Measurements from ENCODE around the gene OR2C3. TPM values are rescaled to one million over a fixed set of nuclear protein-coding genes. Genes with fewer than 3 reads are reported as not detected.
A peak's percentile ranks its signal among the peaks of the same experiment; 100 is the strongest.

The OR2C3 gene
- total RNA-seq (not detected), polyA plus RNA-seq (ENCODE audit: insufficient read length in 6 of 6) (under 1 TPM; 0.03 to 0.09 (median 0.04) TPM)
- long read RNA-seq, donor 1, result 0 reads
- long read RNA-seq, donor 2, result 0 reads
- long read RNA-seq, donor 3, result 0 reads
- long read RNA-seq, donor 4, result 0 reads
- long read RNA-seq, donor 5, result 0 reads
- long read RNA-seq, donor 6, result 0 reads
- long read RNA-seq, donor 7, result 0 reads
- long read RNA-seq, donor 8, result 0 reads
- long read RNA-seq, donor 9, result 0 reads
- long read RNA-seq, donor 10, result 0 reads
- long read RNA-seq, donor 11, result 0 reads
- long read RNA-seq, donor 12, result 0 reads

DNA sequence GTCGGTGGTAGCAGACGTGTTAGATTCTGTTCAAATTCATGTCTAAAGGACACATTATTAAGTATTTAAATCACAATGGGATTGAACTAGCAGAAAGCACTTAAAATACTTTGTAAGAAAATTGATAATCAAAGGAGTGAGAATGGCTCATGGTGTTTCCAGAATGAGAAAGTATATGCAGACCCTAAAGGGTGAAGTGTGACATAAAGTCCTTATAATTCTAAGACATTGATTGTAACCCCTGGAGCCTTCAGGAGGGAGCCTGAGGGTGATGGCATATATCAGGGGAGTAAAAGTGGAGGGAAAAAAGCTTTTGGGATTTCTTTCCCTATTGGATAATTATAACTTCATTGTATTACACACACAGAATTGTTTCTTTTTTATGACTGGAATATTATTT lies at the start of gene OR2C3:
TSS of gene OR2C3 (minus strand) at position 101 of the 400 bp plus-strand sequence. CDS start 3,929 bp downstream, outside the sequence.
- no peaks in the 10 kb centered on the region for H3K9me3 ChIP-seq
- H3K4me1 ChIP-seq, result no peaks in the 10 kb centered on the region
- ATAC-seq (no peak), DNase-seq (no peak)
- H3K4me3 ChIP-seq, result no peak within 1 kb of the TSS
- H3K27me3 ChIP-seq, result peaks cover 0 to 7% of the 10 kb centered on the region in 2 donors
- H3K36me3 ChIP-seq, result no peaks in the 10 kb centered on the region
- H3K27ac ChIP-seq, result no peak within 1 kb of the TSS
- intact Hi-C loops (cut with DNase I), result no loop called here
- TF ChIP-seq, protein P1, sequence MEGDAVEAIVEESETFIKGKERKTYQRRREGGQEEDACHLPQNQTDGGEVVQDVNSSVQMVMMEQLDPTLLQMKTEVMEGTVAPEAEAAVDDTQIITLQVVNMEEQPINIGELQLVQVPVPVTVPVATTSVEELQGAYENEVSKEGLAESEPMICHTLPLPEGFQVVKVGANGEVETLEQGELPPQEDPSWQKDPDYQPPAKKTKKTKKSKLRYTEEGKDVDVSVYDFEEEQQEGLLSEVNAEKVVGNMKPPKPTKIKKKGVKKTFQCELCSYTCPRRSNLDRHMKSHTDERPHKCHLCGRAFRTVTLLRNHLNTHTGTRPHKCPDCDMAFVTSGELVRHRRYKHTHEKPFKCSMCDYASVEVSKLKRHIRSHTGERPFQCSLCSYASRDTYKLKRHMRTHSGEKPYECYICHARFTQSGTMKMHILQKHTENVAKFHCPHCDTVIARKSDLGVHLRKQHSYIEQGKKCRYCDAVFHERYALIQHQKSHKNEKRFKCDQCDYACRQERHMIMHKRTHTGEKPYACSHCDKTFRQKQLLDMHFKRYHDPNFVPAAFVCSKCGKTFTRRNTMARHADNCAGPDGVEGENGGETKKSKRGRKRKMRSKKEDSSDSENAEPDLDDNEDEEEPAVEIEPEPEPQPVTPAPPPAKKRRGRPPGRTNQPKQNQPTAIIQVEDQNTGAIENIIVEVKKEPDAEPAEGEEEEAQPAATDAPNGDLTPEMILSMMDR (IDR thresholded peaks at IDR 0.05), result no peak

- TF ChIP-seq, protein P1 (IDR thresholded peaks at IDR 0.05), result no peak
- Histone ChIP-seq H3K9me3 (no peaks in the 10 kb centered on the region), H3K27me3 (no peaks in the 10 kb centered on the region), H3K4me3 (no peak overlapping the region), H3K4me1 (no peaks in the 10 kb centered on the region), H3K27ac (no peak overlapping the region), H3K36me3 (no peaks in the 10 kb centered on the region)
- intact Hi-C loops (cut with DNase I), result no loop called here
- DNase-seq, result no peak
- ATAC-seq, result no peak
Observed at GRCh38 chr1:247578946-247579460, 42.8 kb upstream of the OR2C3 start.

- ATAC-seq (no peak), DNase-seq (no peak)
- Histone ChIP-seq H3K27ac (no peak overlapping the region), H3K4me3 (no peak overlapping the region), H3K9me3 (no peaks in the 10 kb centered on the region), H3K4me1 (no peaks in the 10 kb centered on the region), H3K27me3 (no peaks in the 10 kb centered on the region), H3K36me3 (no peaks in the 10 kb centered on the region)
- TF ChIP-seq, protein P1 (IDR thresholded peaks at IDR 0.05), result peak in 1 of 2 donors; percentile 12
- intact Hi-C loops (cut with DNase I), result no loop called here
Observed at GRCh38 chr1:247576514-247576913, 40.3 kb upstream of the OR2C3 start.

DNA sequence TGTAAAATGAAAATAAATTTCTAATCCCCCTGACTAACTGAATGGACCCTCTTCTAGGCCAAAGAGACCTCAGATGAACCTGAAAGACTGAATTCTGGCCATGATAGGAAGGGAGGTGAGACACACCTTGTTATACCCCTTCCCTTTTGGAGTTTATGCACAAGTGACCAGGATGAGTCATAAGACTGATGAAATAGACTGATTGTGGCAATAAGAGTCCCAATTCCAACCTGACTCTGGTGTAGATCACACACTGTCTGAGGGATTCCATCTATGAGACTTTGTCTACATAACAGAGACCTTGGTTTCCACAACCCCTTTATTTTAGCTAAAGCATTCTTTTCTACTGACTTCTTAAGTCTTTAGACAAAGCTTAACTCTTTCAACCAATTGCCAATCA lies 38.4 kb upstream of the OR2C3 start:
- DNase-seq, result no peak
- no peaks in the 10 kb centered on the region for H3K27me3 ChIP-seq
- H3K27ac ChIP-seq, result no peak overlapping the region
- peaks cover 0 to 3% of the 10 kb centered on the region in 2 donors for H3K9me3 ChIP-seq
- no peaks in the 10 kb centered on the region for H3K4me1 ChIP-seq
- no peak overlapping the region for H3K4me3 ChIP-seq
- intact Hi-C loops (cut with DNase I), result no loop called here
- TF ChIP-seq, protein P1 (IDR thresholded peaks at IDR 0.05), result no peak
- no peaks in the 10 kb centered on the region for H3K36me3 ChIP-seq
- ATAC-seq, result no peak

DNA sequence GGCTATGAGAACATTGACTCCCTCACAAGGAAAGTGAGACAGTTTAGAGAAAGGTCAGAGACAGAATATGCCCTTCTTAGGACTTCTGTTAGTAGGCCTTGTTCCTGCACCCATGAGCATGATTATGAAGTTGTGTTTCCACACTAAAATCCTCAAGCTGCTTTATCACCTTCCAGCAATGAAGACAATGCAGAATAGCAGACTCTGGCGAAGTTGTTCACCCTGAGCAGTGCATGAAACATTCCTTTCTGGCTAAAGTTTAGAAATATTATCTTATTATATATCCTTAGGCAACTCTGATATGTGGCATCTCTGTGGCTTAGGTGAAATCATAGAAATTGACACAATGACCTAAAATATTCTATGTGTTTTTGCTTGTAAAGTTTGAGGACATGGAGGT lies 38.0 kb upstream of the OR2C3 start:
- no peak for ATAC-seq
- intact Hi-C loops (cut with DNase I), result no loop called here
- peaks cover 0 to 4% of the 10 kb centered on the region in 2 donors for H3K9me3 ChIP-seq
- no peak overlapping the region for H3K4me3 ChIP-seq
- TF ChIP-seq, protein P1 (IDR thresholded peaks at IDR 0.05), result no peak
- H3K4me1 ChIP-seq, result no peaks in the 10 kb centered on the region
- DNase-seq, result no peak
- H3K36me3 ChIP-seq, result no peaks in the 10 kb centered on the region
- no peak overlapping the region for H3K27ac ChIP-seq
- H3K27me3 ChIP-seq, result no peaks in the 10 kb centered on the region
